OCI-LY1 (cell line): Measurements from ENCODE around the gene TNFRSF14.

Source experiments
- H2AFZ ChIP-seq: fragments of 200-600 bp; sonication (generic), shearing (Covaris generic); 2 replicates; pipeline ENCODE4 v1.6.0; 2014; ENCODE audit warnings: antibody characterized with exemption, mild to moderate bottlenecking, low read length
- H3F3A ChIP-seq: fragments of 200-600 bp; sonication (generic), shearing (Covaris generic); 2 replicates; pipeline ENCODE4 v1.6.0; 2014; ENCODE audit warnings: mild to moderate bottlenecking, antibody characterized with exemption, low read length, moderate library complexity; ENCODE audit not compliant: insufficient read depth
- H3K27ac ChIP-seq: fragments of 200-600 bp; sonication (generic); 2 replicates; pipeline ENCODE4 v1.5.1; 2014; ENCODE audit warnings: low read length, mixed run types, mild to moderate bottlenecking, low read depth; ENCODE audit not compliant: poor library complexity, severe bottlenecking
- H3K27me3 ChIP-seq: fragments of 200-600 bp; sonication (generic); 2 replicates; pipeline ENCODE4 v1.6.0; 2014; ENCODE audit warnings: antibody characterized with exemption, mild to moderate bottlenecking, low read length, moderate library complexity; ENCODE audit not compliant: insufficient read depth
- H3K36me3 ChIP-seq: fragments of 200-600 bp; sonication (generic); 2 replicates; pipeline ENCODE4 v1.6.1; 2014; ENCODE audit warnings: mild to moderate bottlenecking, antibody characterized with exemption, low read length, moderate library complexity, mixed read lengths; ENCODE audit not compliant: insufficient read depth
- H3K4me1 ChIP-seq: fragments of 200-600 bp; sonication (generic); 2 replicates; pipeline ENCODE4 v1.5.1; 2014; ENCODE audit warnings: mild to moderate bottlenecking, low read length, moderate library complexity; ENCODE audit not compliant: insufficient read depth, severe bottlenecking
- H3K4me2 ChIP-seq: fragments of 200-600 bp; sonication (generic), shearing (Covaris generic); 2 replicates; pipeline ENCODE4 v1.6.1; 2014; ENCODE audit warnings: low read length
- H3K4me3 ChIP-seq: fragments of 200-600 bp; sonication (generic); 2 replicates; pipeline ENCODE4 v1.5.1; 2014; ENCODE audit warnings: low read length, low read depth, mild to moderate bottlenecking, mixed read lengths; ENCODE audit not compliant: poor library complexity, severe bottlenecking
- H3K79me2 ChIP-seq: fragments of 200-600 bp; shearing (Covaris generic); 2 replicates; pipeline ENCODE4 v1.6.1; 2016; ENCODE audit warnings: mixed run types, low read length, mixed read lengths; ENCODE audit not compliant: insufficient read depth
- H3K9ac ChIP-seq: fragments of 200-600 bp; sonication (generic), shearing (Covaris generic); 2 replicates; pipeline ENCODE4 v1.6.1; 2014; ENCODE audit warnings: mild to moderate bottlenecking, low read length, mixed read lengths
- H3K9me2 ChIP-seq: fragments of 200-600 bp; sonication (generic), shearing (Covaris generic); 2 replicates; pipeline ENCODE4 v1.6.1; 2014; ENCODE audit warnings: low read depth, mild to moderate bottlenecking, low read length, mixed read lengths
- H3K9me3 ChIP-seq: fragments of 200-600 bp; shearing (Covaris generic); 2 replicates; pipeline ENCODE4 v1.6.1; 2014; ENCODE audit warnings: low read length, mixed read lengths
- H4K20me1 ChIP-seq: fragments of 200-600 bp; sonication (generic), shearing (Covaris generic); 2 replicates; pipeline ENCODE4 v1.6.0; 2016; ENCODE audit warnings: mild to moderate bottlenecking, low read length; ENCODE audit not compliant: insufficient read depth
- CTCF ChIP-seq: fragments of 200-600 bp; sonication (generic), shearing (Covaris generic); IDR thresholded peaks from 2 replicates; pipeline ENCODE4 v1.5.1; 2017; ENCODE audit warnings: mild to moderate bottlenecking, antibody characterized with exemption, low read length, moderate library complexity, mixed read lengths
- EZH2 ChIP-seq: fragments of 200-600 bp; sonication (generic), shearing (Covaris generic); IDR thresholded peaks from 2 replicates; pipeline ENCODE4 v1.8.0; 2017; ENCODE audit warnings: borderline replicate concordance, mixed run types, mild to moderate bottlenecking, antibody characterized with exemption, low read length, moderate library complexity, mixed read lengths

TNFRSF14 gene

GRCh38 chr1:2541619-2542245, 14.4 kb upstream of the TNFRSF14 start:
- no peak overlapping the region for H3K27ac ChIP-seq
- 0 out of 2 replicates have a peak, but pooled peaks cover 7% of the 10 kb centered on the region for H3K27me3 ChIP-seq
- H3K9ac ChIP-seq = no peak overlapping the region
- H3K4me2 ChIP-seq = no peak overlapping the region
- H4K20me1 ChIP-seq = no peaks in the 10 kb centered on the region
- H3K36me3 ChIP-seq = no peaks in the 10 kb centered on the region
- peaks cover 4% of the 10 kb centered on the region for H3K4me1 ChIP-seq
- no peaks in the 10 kb centered on the region for H3F3A ChIP-seq
- no peaks in the 10 kb centered on the region for H3K79me2 ChIP-seq
- no peak overlapping the region for H3K4me3 ChIP-seq
- no peaks in the 10 kb centered on the region for H3K9me2 ChIP-seq
- TF ChIP-seq EZH2 = no peak
- H2AFZ ChIP-seq = no peak overlapping the region
- no peaks in the 10 kb centered on the region for H3K9me3 ChIP-seq

DNA sequence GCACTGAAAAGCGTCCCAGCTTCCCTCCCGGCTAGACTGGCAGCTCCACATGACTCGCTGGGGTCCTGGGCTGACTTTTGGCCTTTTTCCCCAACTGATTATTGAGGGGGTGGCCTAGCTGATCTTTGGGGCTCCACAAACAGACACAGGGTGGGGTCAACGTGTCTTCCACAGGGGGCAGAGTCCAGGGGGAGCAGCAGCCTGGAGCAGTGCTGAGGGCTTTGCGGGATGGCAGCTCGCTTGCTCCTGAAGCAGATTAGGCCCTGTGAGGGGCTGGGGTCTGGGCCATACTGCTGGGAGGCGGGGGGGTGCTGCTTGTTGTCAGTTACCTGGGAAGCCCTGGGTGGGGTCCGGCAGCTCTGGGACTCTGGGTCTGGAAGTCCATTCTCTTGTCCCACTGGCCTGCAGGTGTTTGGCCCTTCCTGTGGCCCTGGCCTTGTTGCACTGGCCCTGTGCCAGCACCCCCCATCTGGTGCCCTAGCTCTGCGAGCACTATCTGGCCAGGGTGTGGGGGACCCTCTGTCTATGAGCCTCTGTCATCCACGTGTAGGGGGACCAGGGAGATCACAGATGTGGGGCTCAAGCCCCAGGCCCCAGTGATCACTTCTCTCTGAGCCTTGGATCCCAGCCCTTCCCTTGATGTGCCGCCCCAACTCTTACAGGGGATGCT, 13.8 kb upstream of the TNFRSF14 start:
- H3K79me2 ChIP-seq = no peaks in the 10 kb centered on the region
- H3K27ac ChIP-seq = no peak overlapping the region
- H3K4me3 ChIP-seq = no peak overlapping the region
- no peaks in the 10 kb centered on the region for H3K9me2 ChIP-seq
- 0 out of 2 replicates have a peak, but pooled peaks cover 7% of the 10 kb centered on the region for H3K27me3 ChIP-seq
- H3K36me3 ChIP-seq = no peaks in the 10 kb centered on the region
- H3F3A ChIP-seq = no peaks in the 10 kb centered on the region
- H3K9ac ChIP-seq = no peak overlapping the region
- TF ChIP-seq CTCF (no peak), EZH2 (no peak)
- peaks cover 11% of the 10 kb centered on the region for H3K4me1 ChIP-seq
- no peaks in the 10 kb centered on the region for H4K20me1 ChIP-seq
- H2AFZ ChIP-seq = no peak overlapping the region
- no peak overlapping the region for H3K4me2 ChIP-seq
- no peaks in the 10 kb centered on the region for H3K9me3 ChIP-seq

- Histone ChIP-seq H3K9me2 (no peaks in the 10 kb centered on the region), H3K27me3 (0 out of 2 replicates have a peak, but pooled peaks cover under 1% of the 10 kb centered on the region), H2AFZ (no peak overlapping the region), H3K4me1 (peaks cover 23% of the 10 kb centered on the region), H3F3A (no peaks in the 10 kb centered on the region), H3K27ac (no peak overlapping the region), H3K4me3 (no peak overlapping the region), H3K36me3 (no peaks in the 10 kb centered on the region), H3K9me3 (no peaks in the 10 kb centered on the region), H3K9ac (no peak overlapping the region), H3K79me2 (no peaks in the 10 kb centered on the region), H3K4me2 (no peak overlapping the region), H4K20me1 (no peaks in the 10 kb centered on the region)
- TF ChIP-seq EZH2 = no peak
- no peak for TF ChIP-seq CTCF
These were observed 12.6 kb upstream of the TNFRSF14 start for GRCh38 chr1:2543543-2544092.
